ENCODE results near the gene TAF1B. TPM values are rescaled to one million over a fixed set of nuclear protein-coding genes. Genes with fewer than 3 reads are reported as not detected.

Gene TAF1B
- total and polyA plus RNA-seq, 10 of the 15 experiments (the other 5 are each of a cell fraction or from before 2014, with no cell fraction given) = 8.1 to 18.3 (median 12.4) TPM

- ATAC-seq (no peak), DNase-seq (ENCODE audit: low read depth, low spot score) (no peak), FAIRE-seq (no peak)
- TF ChIP-seq MYB (IDR thresholded peaks at IDR 0.05; ENCODE audit: borderline replicate concordance, low read depth, low read length) (no peak), TBL1XR1 (IDR thresholded peaks at IDR 0.05; ENCODE audit: low read depth, low read length) (no peak), IRF4 (IDR thresholded peaks at IDR 0.05; ENCODE audit: low read depth, low read length) (no peak), IKZF1 (conservative IDR thresholded peaks at IDR 0.05) (0 out of 2 replicates have a peak, but pooled peaks have one; percentile 3)
- ChIA-PET RAD21 (ENCODE audit: unreplicated experiment) (interaction anchor here (0.8 to 4.5 kb wide), 13 partner anchors 12 to 265 kb away, joined by 3 to 37 read pairs (median 3); no protein-coding TSS in a partner anchor), SMC1A (ENCODE audit: uncharacterized antibody, unreplicated experiment) (interaction anchor here (1.0 to 4.7 kb wide), 9 partner anchors 12 to 239 kb away, joined by 3 to 39 read pairs (median 8); partner anchors contain the start of gene TAF1B), POLR2A (no interaction called here), CTCF (interaction anchor here (0.6 to 6.3 kb wide), 39 partner anchors 9 to 817 kb away, joined by 3 to 82 read pairs (median 5); partner anchors contain the start of gene TAF1B)
- Histone ChIP-seq H3K79me2 (ENCODE audit: control insufficient read depth, insufficient read depth, low read length) (no peaks in the 10 kb centered on the region), H4K20me1 (ENCODE audit: control insufficient read depth, insufficient read depth) (no peaks in the 10 kb centered on the region), H3K4me2 (ENCODE audit: control insufficient read depth, insufficient read depth) (no peak overlapping the region), H3K27me3 (replicated peaks in 1 of 2; ENCODE audit: control insufficient read depth in 2 of 2, insufficient read depth in 2 of 2, low read length in 1 of 2) (no peaks in the 10 kb centered on the region; a peak in 2 of 4 replicates), H3K4me1 (ENCODE audit: control insufficient read depth, insufficient read depth, low read length) (no peaks in the 10 kb centered on the region), H3K27ac (ENCODE audit: control insufficient read depth, insufficient read depth) (no peak overlapping the region), H3K9me3 (replicated peaks; ENCODE audit: control insufficient read depth, insufficient read depth, low read length) (no peaks in the 10 kb centered on the region), H3K4me3 (no peak overlapping the region), H3K9ac (ENCODE audit: control insufficient read depth, insufficient read depth, low read length) (no peak overlapping the region), H2AFZ (ENCODE audit: control insufficient read depth, low read depth, low read length) (peak overlapping the region; percentile 47; the same call in 1 of the 2 replicates), H3K36me3 (ENCODE audit: control insufficient read depth in 2 of 2, insufficient read depth in 2 of 2, low read length in 1 of 2) (no peaks in the 10 kb centered on the region)
- in situ Hi-C loops (cut with MboI) (loop anchor here (5.0 to 10.0 kb wide), 2 partner anchors 233 to 621 kb away; no protein-coding TSS in a partner anchor), intact Hi-C loops (cut with micrococcal nuclease; ENCODE audit: unreplicated experiment) (loop anchor here (1.0 to 10.0 kb wide), 3 partner anchors 100 to 621 kb away; no protein-coding TSS in a partner anchor)
- WGBS (ENCODE audit: insufficient coverage, insufficient replicate concordance, low lambda C conversion rate, missing lambda C conversion rate) = 43% methylated on average over 24 of the region's 24 CpGs
- no TSS peak for BruUV-seq (replicated peaks)
Measured at GRCh38 chr2:9814129-9814868, 29.0 kb upstream of the TAF1B start.

- no peak for FAIRE-seq
- DNase-seq (ENCODE audit: low read depth, low spot score) = no peak
- no TSS peak for BruUV-seq (replicated peaks)
- Histone ChIP-seq H3K9ac (ENCODE audit: control insufficient read depth, insufficient read depth, low read length) (no peak overlapping the region), H3K4me3 (no peak overlapping the region), H3K79me2 (ENCODE audit: control insufficient read depth, insufficient read depth, low read length) (no peaks in the 10 kb centered on the region), H3K4me1 (ENCODE audit: control insufficient read depth, insufficient read depth, low read length) (no peaks in the 10 kb centered on the region), H3K27ac (ENCODE audit: control insufficient read depth, insufficient read depth) (no peak overlapping the region), H4K20me1 (ENCODE audit: control insufficient read depth, insufficient read depth) (no peaks in the 10 kb centered on the region), H2AFZ (ENCODE audit: control insufficient read depth, low read depth, low read length) (no peak overlapping the region), H3K36me3 (ENCODE audit: control insufficient read depth in 2 of 2, insufficient read depth in 2 of 2, low read length in 1 of 2) (no peaks in the 10 kb centered on the region), H3K27me3 (replicated peaks in 1 of 2; ENCODE audit: control insufficient read depth in 2 of 2, insufficient read depth in 2 of 2, low read length in 1 of 2) (no peaks in the 10 kb centered on the region; a peak in 2 of 4 replicates), H3K9me3 (replicated peaks; ENCODE audit: control insufficient read depth, insufficient read depth, low read length) (no peaks in the 10 kb centered on the region), H3K4me2 (ENCODE audit: control insufficient read depth, insufficient read depth) (no peak overlapping the region)
- 27% methylated on average over 4 of the region's 4 CpGs for WGBS (ENCODE audit: insufficient coverage, insufficient replicate concordance, low lambda C conversion rate, missing lambda C conversion rate)
- ChIA-PET CTCF (interaction anchor here (1.1 to 6.3 kb wide), 22 partner anchors 8 to 258 kb away, joined by 3 to 82 read pairs (median 7); partner anchors contain the start of gene TAF1B), SMC1A (ENCODE audit: uncharacterized antibody, unreplicated experiment) (interaction anchor here (0.7 to 4.7 kb wide), 14 partner anchors 13 to 242 kb away, joined by 3 to 39 read pairs (median 4); no protein-coding TSS in a partner anchor), RAD21 (ENCODE audit: unreplicated experiment) (interaction anchor here (0.8 to 4.5 kb wide), 7 partner anchors 15 to 232 kb away, joined by 3 to 37 read pairs (median 11); no protein-coding TSS in a partner anchor), POLR2A (no interaction called here)
- in situ Hi-C loops (cut with MboI) (loop anchor here (10.0 kb wide), 1 partner anchor 620 kb away; no protein-coding TSS in a partner anchor), intact Hi-C loops (cut with micrococcal nuclease; ENCODE audit: unreplicated experiment) (loop anchor here (10.0 kb wide), 1 partner anchor 620 kb away; no protein-coding TSS in a partner anchor)
- no peak for ATAC-seq
- TF ChIP-seq STAT1 (conservative IDR thresholded peaks at IDR 0.05) = no peak
- TF ChIP-seq ZNF207 (IDR thresholded peaks at IDR 0.05; ENCODE audit: borderline replicate concordance) = no peak
- TF ChIP-seq NFXL1 (IDR thresholded peaks at IDR 0.05; ENCODE audit: borderline replicate concordance) = no peak
- TF ChIP-seq LARP7 (IDR thresholded peaks at IDR 0.05) = no peak
- TF ChIP-seq NBN (IDR thresholded peaks at IDR 0.05) = no peak
- no peak for TF ChIP-seq MAX (IDR thresholded peaks at IDR 0.05; ENCODE audit: low read depth, low read length)
- TF ChIP-seq NFIC (IDR thresholded peaks at IDR 0.05; ENCODE audit: low read depth, low read length) = no peak
- TF ChIP-seq MYC (IDR thresholded peaks at IDR 0.05; ENCODE audit: insufficient read depth, insufficient read length, insufficient replicate concordance, low read length, severe bottlenecking) = no peak
- TF ChIP-seq EED (IDR thresholded peaks at IDR 0.05; ENCODE audit: low read depth) = no peak
- TF ChIP-seq, protein P1, sequence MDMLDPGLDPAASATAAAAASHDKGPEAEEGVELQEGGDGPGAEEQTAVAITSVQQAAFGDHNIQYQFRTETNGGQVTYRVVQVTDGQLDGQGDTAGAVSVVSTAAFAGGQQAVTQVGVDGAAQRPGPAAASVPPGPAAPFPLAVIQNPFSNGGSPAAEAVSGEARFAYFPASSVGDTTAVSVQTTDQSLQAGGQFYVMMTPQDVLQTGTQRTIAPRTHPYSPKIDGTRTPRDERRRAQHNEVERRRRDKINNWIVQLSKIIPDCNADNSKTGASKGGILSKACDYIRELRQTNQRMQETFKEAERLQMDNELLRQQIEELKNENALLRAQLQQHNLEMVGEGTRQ (IDR thresholded peaks at IDR 0.05; ENCODE audit: borderline replicate concordance, low read depth, low read length) = no peak
- TF ChIP-seq JUND (IDR thresholded peaks at IDR 0.05; ENCODE audit: low read depth, low read length) = no peak
Measured at GRCh38 chr2:9815076-9815475, 28.2 kb upstream of the TAF1B start.

All from GM12878 (cell line).